Colonic mucosa (tissue), 4 donors: ENCODE measurements around the gene ARHGDIB. TPM values are rescaled to one million over a fixed set of nuclear protein-coding genes. Genes with fewer than 3 reads are reported as not detected.
A peak's percentile ranks its signal among the peaks of the same experiment; 100 is the strongest.

ENCODE experiments used
- DNase-seq: peaks from one replicate; pipeline ENCODE4 v3.0.0-alpha.2; 2020
- H3K27ac ChIP-seq: fragments of 200-600 bp; one replicate; pipeline ENCODE4 v1.8.0; 2021
- H3K27me3 ChIP-seq: fragments of 200-600 bp; one replicate; pipeline ENCODE4 v1.8.0; 2021
- H3K36me3 ChIP-seq: fragments of 200-600 bp; one replicate; pipeline ENCODE4 v1.8.0; 2021
- H3K4me1 ChIP-seq: fragments of 200-600 bp; one replicate; pipeline ENCODE4 v1.8.0; 2021; ENCODE audit warnings: mild to moderate bottlenecking
- H3K4me3 ChIP-seq: fragments of 200-600 bp; one replicate; pipeline ENCODE4 v1.8.0; 2021
- H3K9ac ChIP-seq, 2 donors: one replicate each; pipeline ENCODE4 v1.7.0; 2013; ENCODE audit warnings: control low read depth in 2 of 2, low read depth in 2 of 2, low read length in 2 of 2
- H3K9me3 ChIP-seq: fragments of 200-600 bp; one replicate; pipeline ENCODE4 v1.8.0; 2021
- intact Hi-C: fragments of 100-400 bp; cut with DNase I; formaldehyde crosslinking; loops from one replicate; pipeline ENCODE4 v1.14.1; 2022
- total RNA-seq, 2 donors: library from RNA; stranded (reverse); fragmentation: NEBNext Ultra II Directional in 1 of 2; extraction: Animal tissue kit (Norgen Biotek cat#: 25700) in 1 of 2; gene quantifications; one replicate each; pipeline ENCODE4 v1.2.1, GENCODE V29; 2021
- TF ChIP-seq, protein P1 (sequence below): fragments of 200-600 bp; IDR thresholded peaks from one replicate; pipeline ENCODE4 v1.8.0; 2022; ENCODE audit warnings: antibody characterized with exemption, mild to moderate bottlenecking
- donor health status: healthy.
- donor health status: DM: no; HTN: no; CAD: no.
- donor health status: DM: no; HTN: no; CAD: no.

The ARHGDIB gene
- total RNA-seq, 2 donors from 2014 or later = 21.5 to 40.8 TPM

DNA sequence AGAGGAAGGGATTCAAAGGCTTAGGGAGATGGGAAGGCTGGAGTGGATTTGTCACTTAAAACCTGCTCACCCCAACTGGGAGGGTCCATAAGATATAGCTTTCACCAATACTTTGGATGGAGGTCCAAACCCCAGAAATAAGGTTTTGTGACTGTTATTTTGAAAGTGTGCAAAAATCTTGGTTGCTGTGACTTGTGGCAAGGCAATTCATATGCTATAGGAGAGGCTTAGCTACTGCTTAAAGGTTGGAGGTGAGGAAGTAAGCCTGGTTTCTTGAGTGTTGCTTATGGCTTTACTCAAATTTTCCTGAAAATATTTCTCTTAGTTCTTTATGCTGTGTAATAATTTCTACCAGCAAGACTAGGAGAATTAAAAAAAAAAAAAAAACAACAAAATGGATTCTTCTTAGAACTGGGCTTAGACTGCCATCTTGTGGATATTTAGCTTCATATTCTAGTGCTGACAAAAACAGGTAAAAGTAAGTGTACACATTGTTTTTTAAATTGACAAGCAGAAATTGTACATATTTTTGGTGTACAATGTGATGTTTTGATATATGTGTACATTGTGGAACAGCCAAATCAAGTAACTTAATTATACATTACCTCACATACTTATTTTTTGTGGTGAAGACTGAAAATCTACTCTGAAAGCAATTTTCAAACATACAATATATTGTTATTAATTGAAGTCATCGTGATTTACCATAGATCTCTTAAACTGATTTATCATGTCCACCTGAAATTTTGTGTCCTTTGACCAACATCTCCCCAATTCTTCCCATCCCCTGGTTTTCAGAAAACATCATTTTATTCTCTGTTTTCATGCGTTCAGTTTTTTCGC lies 34.4 kb upstream of the ARHGDIB start:
- no peak overlapping the region for H3K27ac ChIP-seq

DNA sequence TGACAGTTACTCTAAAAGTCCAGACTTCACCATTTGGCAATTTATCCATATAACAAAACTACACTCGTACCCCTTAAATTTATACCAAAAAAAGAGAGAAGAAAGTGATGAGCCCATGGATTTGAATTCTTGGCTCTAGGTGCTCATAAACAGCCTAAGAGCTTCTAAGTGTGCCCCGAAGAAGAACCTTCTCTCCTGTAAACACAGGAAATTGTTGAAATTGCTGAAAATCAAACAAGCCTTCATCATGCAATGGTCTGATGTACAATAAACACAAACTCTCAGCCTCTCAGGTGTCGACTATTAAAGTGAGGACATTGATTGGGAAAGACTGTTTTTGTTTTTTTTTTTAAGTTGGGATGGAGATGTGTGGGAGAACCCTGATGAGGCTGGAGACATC lies 33.2 kb upstream of the ARHGDIB start:
- Histone ChIP-seq H3K9ac (no peak overlapping the region), H3K27ac (no peak overlapping the region), H3K4me3 (no peak overlapping the region), H3K27me3 (no peaks in the 10 kb centered on the region), H3K4me1 (no peaks in the 10 kb centered on the region), H3K36me3 (no peaks in the 10 kb centered on the region), H3K9me3 (no peaks in the 10 kb centered on the region)
- no peak for DNase-seq
- intact Hi-C loops = loop anchor here (1.0 to 5.0 kb wide), 3 partner anchors 149 to 267 kb away; partner anchors contain the start of gene RERG
- TF ChIP-seq, protein P1, sequence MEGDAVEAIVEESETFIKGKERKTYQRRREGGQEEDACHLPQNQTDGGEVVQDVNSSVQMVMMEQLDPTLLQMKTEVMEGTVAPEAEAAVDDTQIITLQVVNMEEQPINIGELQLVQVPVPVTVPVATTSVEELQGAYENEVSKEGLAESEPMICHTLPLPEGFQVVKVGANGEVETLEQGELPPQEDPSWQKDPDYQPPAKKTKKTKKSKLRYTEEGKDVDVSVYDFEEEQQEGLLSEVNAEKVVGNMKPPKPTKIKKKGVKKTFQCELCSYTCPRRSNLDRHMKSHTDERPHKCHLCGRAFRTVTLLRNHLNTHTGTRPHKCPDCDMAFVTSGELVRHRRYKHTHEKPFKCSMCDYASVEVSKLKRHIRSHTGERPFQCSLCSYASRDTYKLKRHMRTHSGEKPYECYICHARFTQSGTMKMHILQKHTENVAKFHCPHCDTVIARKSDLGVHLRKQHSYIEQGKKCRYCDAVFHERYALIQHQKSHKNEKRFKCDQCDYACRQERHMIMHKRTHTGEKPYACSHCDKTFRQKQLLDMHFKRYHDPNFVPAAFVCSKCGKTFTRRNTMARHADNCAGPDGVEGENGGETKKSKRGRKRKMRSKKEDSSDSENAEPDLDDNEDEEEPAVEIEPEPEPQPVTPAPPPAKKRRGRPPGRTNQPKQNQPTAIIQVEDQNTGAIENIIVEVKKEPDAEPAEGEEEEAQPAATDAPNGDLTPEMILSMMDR = no peak

More for the DNA sequence above, 34.4 kb upstream of the ARHGDIB start:
- no peak overlapping the region for H3K4me3 ChIP-seq
- H3K36me3 ChIP-seq = no peaks in the 10 kb centered on the region
- no peaks in the 10 kb centered on the region for H3K9me3 ChIP-seq
- no peaks in the 10 kb centered on the region for H3K4me1 ChIP-seq
- no peak overlapping the region for H3K9ac ChIP-seq
- no peak for DNase-seq
- intact Hi-C loops = loop anchor here (1.0 to 5.0 kb wide), 3 partner anchors 151 to 269 kb away; partner anchors contain the start of gene RERG
- no peaks in the 10 kb centered on the region for H3K27me3 ChIP-seq
- TF ChIP-seq, protein P1 = peak; percentile 60

DNA sequence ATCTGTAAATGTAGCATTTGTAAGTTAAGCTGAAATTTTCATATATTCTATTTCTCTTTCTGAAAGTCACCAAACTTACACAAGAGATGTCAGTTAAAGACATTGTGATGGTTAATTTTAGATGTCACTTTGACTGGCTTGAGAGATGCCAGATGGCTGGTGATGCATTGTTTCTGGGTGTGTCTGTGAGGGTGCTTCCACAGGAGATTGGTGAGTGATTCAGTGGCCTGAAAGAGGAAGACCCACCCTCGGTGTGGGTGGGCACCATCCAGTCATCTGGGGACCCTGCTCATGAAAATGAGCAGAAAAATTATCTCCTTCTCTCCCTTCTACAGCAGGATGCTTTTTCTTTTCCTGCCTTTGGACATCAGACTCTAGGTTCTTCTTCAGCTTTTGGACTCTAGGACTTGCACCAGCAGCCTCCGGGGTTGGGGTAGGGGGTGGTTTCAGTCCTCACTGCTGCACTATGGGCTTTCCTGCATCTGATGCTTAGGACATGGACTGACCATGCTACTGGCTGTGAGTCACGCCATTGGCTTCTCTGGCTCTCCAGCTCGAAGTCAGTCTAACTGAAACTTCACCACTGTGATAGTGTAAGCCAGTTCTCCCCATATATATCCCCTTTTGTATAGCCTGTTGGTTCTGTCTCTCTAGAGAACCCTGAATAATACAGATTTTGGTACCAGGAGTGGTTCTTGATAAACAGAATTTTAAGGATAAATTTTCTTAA lies 32.3 kb upstream of the ARHGDIB start:
- Histone ChIP-seq H3K27me3 (no peaks in the 10 kb centered on the region), H3K9ac (no peak overlapping the region), H3K4me1 (no peaks in the 10 kb centered on the region), H3K9me3 (no peaks in the 10 kb centered on the region), H3K36me3 (no peaks in the 10 kb centered on the region), H3K4me3 (no peak overlapping the region), H3K27ac (no peak overlapping the region)
- DNase-seq = no peak
- TF ChIP-seq, protein P1 = no peak
- intact Hi-C loops = no loop called here

DNA sequence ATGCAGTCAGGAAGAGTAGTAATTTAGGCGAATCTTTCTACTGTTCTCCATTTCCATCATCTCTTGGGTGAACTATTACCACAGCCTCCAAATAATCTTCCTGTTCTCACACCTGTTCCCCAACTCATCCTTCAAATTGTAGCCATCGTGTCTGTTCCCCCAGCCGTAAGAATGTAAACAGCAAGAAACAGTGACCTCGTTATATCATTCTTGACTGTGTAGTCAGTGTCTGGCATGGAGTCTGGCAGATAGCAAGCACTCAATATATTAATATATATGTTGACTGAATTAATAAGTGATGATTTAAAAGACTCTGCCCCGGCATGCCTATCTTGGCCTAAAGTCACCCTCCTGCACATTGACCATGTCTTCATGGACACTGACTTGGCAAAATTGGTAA lies 31.7 kb upstream of the ARHGDIB start:
- Histone ChIP-seq H3K36me3 (no peaks in the 10 kb centered on the region), H3K4me3 (no peak overlapping the region), H3K9ac (no peak overlapping the region), H3K27me3 (no peaks in the 10 kb centered on the region), H3K4me1 (no peaks in the 10 kb centered on the region), H3K9me3 (no peaks in the 10 kb centered on the region), H3K27ac (no peak overlapping the region)
- no peak for DNase-seq
- TF ChIP-seq, protein P1 = no peak
- intact Hi-C loops = no loop called here

DNA sequence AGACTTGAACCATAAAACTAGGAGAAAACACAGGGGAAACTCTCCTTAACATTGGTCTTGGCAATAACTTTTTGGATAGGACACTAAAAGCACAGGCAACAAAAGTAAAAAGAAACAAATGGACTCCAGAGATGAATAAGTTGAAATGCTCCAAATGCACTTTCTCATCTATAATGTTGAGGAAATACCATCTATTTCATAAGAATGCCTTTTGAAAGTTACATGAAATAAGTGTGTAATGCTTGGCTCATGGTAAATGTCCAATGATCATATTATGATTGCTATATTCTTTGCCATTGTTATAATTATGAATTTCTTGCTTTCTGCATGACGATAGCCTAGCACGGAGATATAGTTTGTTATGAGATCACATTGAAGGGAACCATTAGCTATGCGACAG lies 31.3 kb upstream of the ARHGDIB start:
- Histone ChIP-seq H3K27ac (no peak overlapping the region), H3K27me3 (no peaks in the 10 kb centered on the region), H3K36me3 (no peaks in the 10 kb centered on the region), H3K4me3 (no peak overlapping the region), H3K9ac (no peak overlapping the region), H3K4me1 (no peaks in the 10 kb centered on the region), H3K9me3 (no peaks in the 10 kb centered on the region)
- TF ChIP-seq, protein P1 = no peak
- intact Hi-C loops = no loop called here
- DNase-seq = no peak
